K562 (cell line): Measurements from ENCODE around the gene SND1.

Source experiments
- ADNP ChIP-seq: fragments of 200-800 bp; sonication (Bioruptor generic); IDR thresholded peaks from 2 replicates; pipeline ENCODE4 v1.6.1; 2016; ENCODE audit warnings: missing genetic modification characterization, missing compliant biosample characterization
- BRF2 ChIP-seq: IDR thresholded peaks from 3 replicates; pipeline ENCODE4 v1.6.1; 2011; ENCODE audit warnings: borderline replicate concordance, mild to moderate bottlenecking; ENCODE audit not compliant: insufficient read length, insufficient read depth
- CHD1 ChIP-seq: fragments of 200-600 bp; sonication (generic); IDR thresholded peaks from one replicate; pipeline ENCODE4 v1.6.1; 2012; ENCODE audit warnings: mild to moderate bottlenecking, moderate library complexity, low read length, inconsistent platforms
- E2F5 ChIP-seq: sonication (generic); formaldehyde crosslinking; IDR thresholded peaks from 2 replicates; pipeline ENCODE4 v1.8.0; 2022; ENCODE audit warnings: mild to moderate bottlenecking, missing genetic modification reagents
- EZH2 ChIP-seq: IDR thresholded peaks from 2 replicates; pipeline ENCODE4 v1.6.1; 2012; ENCODE audit warnings: low read depth, mild to moderate bottlenecking, inconsistent platforms, low read length, borderline replicate concordance
- FOXP4 ChIP-seq: sonication (generic); formaldehyde crosslinking; IDR thresholded peaks from 2 replicates; pipeline ENCODE4 v1.8.0; 2022; ENCODE audit warnings: mild to moderate bottlenecking, missing genetic modification reagents, borderline replicate concordance
- MAX ChIP-seq: sonication (generic); formaldehyde crosslinking; IDR thresholded peaks from 2 replicates; pipeline ENCODE4 v1.9.0; 2022; ENCODE audit warnings: mild to moderate bottlenecking, missing genetic modification reagents
- MBD2 ChIP-seq: sonication (generic); IDR thresholded peaks from 2 replicates; pipeline ENCODE4 v1.6.1; 2016; ENCODE audit warnings: low read depth, borderline replicate concordance
- NR3C1 ChIP-seq: sonication (generic); formaldehyde crosslinking; IDR thresholded peaks from 2 replicates; pipeline ENCODE4 v1.8.1; 2022; ENCODE audit warnings: missing genetic modification reagents
- POLR2A ChIP-seq: fragments of 450-650 bp; conservative IDR thresholded peaks from 2 replicates; pipeline ENCODE4 v1.6.1; 2016
- RAD21 ChIP-seq, 2 experiments: fragments of 250-450 bp in 1 of 2; fragments of 450-650 bp in 1 of 2; sonication (Bioruptor Pico) in 1 of 2; formaldehyde crosslinking in 1 of 2; IDR thresholded peaks in 1 of 2; conservative IDR thresholded peaks in 1 of 2; 2 replicates each; pipeline versions ENCODE4 v1.4.0 to v1.8.0; 2020 to 2022; ENCODE audit warnings: mild to moderate bottlenecking in 2 of 2, moderate library complexity in 1 of 2
- USF2 ChIP-seq: sonication (generic); formaldehyde crosslinking; IDR thresholded peaks from 2 replicates; pipeline ENCODE4 v1.5.0; 2020; ENCODE audit warnings: missing genetic modification reagents

GRCh38 chr7:128091106-128091505 lies 439.1 kb downstream of the SND1 start:
- TF ChIP-seq MBD2, result no peak
- TF ChIP-seq E2F5, result no peak
- no peak for TF ChIP-seq ADNP (tag)
- no peak for TF ChIP-seq EZH2
- no peak for TF ChIP-seq FOXP4 (CRISPR knock-in tag)
- no peak for TF ChIP-seq POLR2A
- TF ChIP-seq MAX (CRISPR knock-in tag), result no peak
- TF ChIP-seq NR3C1 (CRISPR knock-in tag), result no peak
- no peak for TF ChIP-seq BRF2
- TF ChIP-seq RAD21 (CRISPR knock-in tag; conservative IDR thresholded peaks at IDR 0.05 in 1 of 2, IDR thresholded peaks at IDR 0.05 in 1 of 2), result no peak
- no peak for TF ChIP-seq USF2 (CRISPR knock-in tag)
- no peak for TF ChIP-seq CHD1
